Smooth muscle cell of the brain vasculature (primary cell): ENCODE data around the gene KCNH1.

ENCODE experiments used
- DNase-seq: peaks from one replicate; pipeline ENCODE4 v3.0.0-alpha.2; 2012; ENCODE audit warnings: low read depth, low spot score

The KCNH1 gene

GRCh38 chr1:211133836-211134669 lies at the start of gene KCNH1:
Gene KCNH1, minus strand, starts transcription at chr1:211134148. Its CDS starts 203 bp downstream, at chr1:211133945.
- peak; percentile 55 for DNase-seq

- no peak for DNase-seq
These were observed 48.8 kb upstream of the KCNH1 start for GRCh38 chr1:211182746-211183145.

DNA sequence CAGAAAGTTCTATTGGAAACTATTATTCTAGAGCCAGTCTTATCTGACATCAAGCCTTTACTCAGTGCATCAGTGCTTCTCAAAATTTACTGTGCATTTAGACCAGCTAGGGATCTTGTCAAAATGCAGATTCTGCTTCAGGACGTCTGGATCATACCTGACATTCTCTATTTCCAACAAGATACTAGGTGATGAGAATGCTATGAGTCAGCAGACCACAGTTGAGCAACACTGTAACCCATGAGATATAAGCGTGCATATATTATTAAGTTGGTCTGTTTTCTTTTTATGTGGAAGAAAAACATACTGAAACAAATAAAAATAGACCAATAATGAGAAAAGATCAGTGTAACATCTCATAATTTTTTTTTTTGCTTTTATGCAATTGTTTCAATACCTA lies 40.4 kb upstream of the KCNH1 start:
- DNase-seq: no peak

- no peak for DNase-seq
These were observed 38.7 kb upstream of the KCNH1 start for GRCh38 chr1:211172657-211173056.

GRCh38 chr1:211169353-211169752 lies 35.4 kb upstream of the KCNH1 start:
- DNase-seq: no peak

DNA sequence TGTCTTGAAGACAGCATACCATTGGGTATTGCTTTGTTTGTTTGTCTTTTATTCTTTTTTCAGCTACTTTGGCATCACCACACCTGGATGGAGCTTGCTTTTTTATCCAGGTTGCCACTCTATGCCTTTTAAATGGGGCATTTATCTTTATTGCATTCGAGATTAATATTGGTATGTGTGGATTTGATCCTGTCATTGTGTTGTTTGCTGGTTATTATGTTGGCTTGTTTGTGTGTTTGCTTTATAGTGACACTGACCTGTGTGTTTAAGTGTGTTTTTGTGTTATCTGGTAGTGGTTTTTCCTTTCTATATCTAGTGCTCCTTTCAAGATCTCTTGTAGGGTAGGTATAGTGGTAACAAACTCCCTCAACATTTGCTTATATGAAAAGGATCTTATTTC lies 24.9 kb upstream of the KCNH1 start:
- no peak for DNase-seq

GRCh38 chr1:211155040-211155439 lies 21.1 kb upstream of the KCNH1 start:
- no peak for DNase-seq

GRCh38 chr1:211153932-211154331 lies 20.0 kb upstream of the KCNH1 start:
- DNase-seq: no peak

DNA sequence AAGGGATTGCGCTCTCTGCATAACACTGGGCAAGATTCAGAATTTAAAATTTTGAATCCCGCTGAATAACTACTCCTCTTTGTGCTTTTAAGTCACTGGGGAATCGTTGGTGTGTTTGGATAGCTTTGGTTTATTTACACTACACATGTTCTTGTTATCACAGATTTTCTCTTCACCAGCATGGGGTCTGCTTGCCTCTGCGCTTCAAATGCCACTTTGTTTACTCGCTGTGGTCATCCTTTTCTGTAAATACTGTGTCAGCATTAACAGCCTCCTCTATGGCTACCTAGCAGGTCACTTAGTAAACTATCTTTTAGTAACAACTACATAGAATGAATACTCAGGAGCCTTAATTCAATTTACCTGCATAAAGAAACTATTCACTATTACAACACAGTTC lies 14.4 kb upstream of the KCNH1 start:
- peak; percentile 89 for DNase-seq

DNA sequence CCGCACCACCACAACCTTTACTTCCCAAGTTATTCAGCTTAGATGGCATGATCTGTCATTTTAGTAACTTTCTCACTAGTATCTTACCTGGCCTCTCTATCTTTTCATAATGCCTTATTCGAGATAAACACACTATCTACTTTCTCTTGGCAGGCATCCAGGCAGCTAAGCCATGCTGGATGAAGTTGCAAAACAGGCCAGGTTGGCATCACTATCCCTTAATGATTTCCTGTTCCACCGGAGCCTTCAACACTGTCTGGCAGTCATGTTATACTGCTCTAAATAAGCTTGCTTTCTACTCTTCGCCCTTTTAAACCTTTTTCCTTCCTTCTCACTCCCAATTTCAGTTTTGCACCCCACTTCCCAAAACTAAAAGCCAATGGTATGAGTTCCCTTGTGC lies 12.0 kb upstream of the KCNH1 start:
- no peak for DNase-seq

DNA sequence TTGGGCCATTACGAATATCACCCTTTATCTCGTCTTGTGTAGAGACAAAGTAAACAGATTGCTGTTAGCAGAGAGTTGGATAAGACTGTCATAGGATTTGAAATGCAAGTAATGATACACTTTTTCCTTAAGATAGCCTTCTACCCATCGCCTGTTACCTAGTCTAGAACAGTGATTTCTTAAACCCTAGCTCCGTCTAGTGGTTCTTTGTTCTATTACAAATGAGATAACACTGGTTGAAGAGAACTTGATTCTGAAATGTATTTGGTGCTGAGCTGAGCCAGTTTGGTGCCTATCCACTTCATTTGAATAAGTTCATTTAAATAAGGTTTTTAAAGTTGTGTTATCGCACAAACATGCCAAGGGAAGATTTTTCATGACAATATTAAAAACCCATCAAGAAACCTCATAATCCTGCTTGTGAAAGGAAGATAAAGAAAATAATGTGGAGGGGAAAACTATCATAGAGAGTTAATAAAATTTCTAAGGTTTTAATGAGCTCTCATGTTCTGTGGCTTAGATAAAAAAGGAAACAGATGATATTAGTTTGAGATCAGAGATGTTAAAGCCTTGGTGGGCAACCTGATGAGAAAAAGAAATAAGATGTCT lies 1.5 kb upstream of the KCNH1 start:
- DNase-seq: no peak

GRCh38 chr1:211133393-211133835 lies 534 bp downstream of the KCNH1 start:
- no peak for DNase-seq

DNA sequence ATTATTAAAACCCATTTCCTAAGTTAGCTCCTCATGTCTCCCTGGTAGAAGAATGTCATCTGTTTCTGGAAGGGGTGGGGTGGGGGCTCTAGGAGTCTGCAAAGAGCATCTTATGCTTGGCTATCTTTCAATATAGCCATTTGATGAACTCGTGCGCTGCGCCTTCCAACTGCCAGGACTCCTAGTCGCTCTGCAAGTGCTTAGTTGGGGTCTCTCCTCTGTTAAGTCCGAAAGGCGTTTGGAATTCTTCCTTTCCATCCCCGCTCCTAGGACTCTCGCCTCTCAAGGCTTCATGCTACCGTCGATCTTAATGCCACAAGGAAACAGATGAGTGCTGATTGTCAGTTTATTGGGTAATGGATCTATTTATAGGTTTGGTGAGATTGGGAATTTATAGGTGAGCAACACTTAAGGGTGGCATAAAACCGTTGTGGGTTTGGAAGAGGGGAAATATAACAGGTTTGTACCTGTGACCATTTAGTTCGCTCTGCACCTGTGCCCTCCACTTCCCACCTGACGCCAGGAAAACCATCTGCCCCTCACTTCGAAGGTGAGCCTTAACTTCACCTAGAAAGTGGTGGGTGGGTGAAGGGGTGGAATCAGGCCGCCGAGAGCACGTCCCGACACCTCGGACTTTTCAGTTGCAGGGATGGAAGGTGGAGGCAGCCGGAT lies 1.1 kb downstream of the KCNH1 start:
- no peak for DNase-seq

DNA sequence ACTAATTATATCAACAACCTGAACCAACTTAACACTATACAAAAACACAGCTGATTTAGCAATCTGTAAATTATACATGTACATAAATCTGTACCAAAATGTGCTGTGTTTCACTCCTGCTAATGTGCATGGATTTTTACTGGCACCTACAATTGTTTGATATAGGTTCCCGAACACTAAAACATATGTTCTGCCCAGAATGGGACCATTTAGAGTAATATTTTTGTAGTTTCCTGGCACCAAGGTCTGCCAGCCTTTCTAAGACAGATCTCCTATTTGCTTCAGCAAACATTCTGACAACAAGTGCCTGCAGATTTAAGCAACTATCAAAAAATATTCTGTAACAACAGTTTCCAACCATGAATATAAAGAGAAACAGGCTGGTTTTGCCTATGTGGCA lies 4.2 kb downstream of the KCNH1 start:
- DNase-seq: no peak

DNA sequence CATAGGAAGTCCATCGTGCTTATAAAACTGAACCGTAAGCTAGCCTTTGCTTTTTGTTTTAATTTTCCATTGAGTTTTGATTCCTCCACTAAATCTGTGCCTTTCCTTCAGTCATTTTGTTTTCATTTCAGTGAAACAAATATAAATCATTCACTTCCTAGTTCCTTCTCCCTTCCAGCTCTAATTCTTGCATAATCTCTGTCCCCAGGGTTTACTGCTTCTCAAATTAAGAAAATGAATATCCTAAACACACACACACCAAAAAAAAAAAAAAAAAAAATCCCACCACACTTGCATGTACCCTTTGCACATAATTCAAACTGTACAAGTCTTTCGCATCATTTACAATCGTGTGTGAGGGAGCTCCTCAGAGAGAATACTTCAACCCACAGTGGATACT lies 6.8 kb downstream of the KCNH1 start:
- no peak for DNase-seq

DNA sequence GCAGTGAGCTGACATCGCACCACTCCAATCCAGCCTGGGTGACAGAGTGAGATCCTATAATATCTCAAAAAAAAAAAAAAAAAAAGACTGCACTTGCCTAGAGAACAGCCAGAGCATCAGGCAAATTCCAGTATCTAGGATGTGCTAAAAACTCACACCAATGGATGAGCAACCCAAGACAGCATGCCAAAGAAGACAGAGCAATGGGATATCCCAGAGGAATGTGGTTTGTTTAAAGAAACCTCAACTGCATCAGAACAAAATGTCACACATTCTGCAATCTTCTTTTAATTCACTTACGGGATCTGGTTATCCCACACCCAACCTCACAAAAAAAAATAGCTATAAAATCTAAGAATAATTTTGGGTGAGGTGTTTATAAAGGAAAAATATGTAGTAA lies 7.3 kb downstream of the KCNH1 start:
- no peak for DNase-seq

- DNase-seq: no peak
These were observed 15.4 kb downstream of the KCNH1 start for GRCh38 chr1:211118407-211119102.

- DNase-seq: no peak
These were observed 19.5 kb downstream of the KCNH1 start for GRCh38 chr1:211114446-211114845.

DNA sequence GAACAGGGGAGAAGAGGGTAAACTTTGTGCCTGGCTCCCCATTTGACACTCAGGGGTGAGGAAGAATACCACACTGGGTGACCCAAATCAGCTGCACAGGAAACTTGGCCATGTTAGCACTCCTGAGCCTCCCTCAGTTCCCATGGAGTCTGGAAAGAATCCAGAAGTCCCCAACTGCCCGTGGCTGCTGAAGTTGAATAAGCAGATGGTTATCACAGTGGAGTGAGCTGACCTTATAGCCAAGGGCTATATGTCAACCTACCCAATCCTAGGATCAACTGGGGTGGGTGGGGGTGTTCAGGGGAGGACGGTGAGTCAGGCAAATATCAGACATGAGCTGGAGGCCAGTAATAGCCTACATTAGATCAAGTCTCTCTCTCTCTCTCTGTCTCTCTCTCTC lies 20.4 kb downstream of the KCNH1 start:
- no peak for DNase-seq

- no peak for DNase-seq
These were observed 22.6 kb downstream of the KCNH1 start for GRCh38 chr1:211111351-211111750.

GRCh38 chr1:211101481-211101880 lies 32.5 kb downstream of the KCNH1 start:
- DNase-seq: no peak

DNA sequence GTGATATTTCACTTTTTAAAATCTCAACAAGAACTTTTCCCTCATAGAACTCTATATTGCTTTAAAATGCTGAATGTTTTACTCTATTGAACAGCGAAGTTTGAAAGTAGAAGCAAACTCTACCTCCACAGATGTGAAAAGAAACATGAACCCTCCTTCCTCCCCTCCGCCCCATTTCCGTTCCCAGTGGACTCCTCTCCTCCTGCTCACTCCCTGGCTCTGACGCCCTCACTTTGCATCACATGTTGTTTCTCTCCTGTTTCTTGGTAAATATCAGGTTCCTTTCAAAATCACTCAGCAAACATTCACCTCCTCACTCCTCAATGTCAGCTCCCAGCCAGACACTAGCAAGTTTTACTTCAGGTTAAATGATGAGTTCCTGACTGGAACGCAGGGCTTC lies 34.6 kb downstream of the KCNH1 start:
- no peak for DNase-seq
